AG04449 (cell line): ENCODE data around the gene FRMPD2.
A peak's percentile ranks its signal among the peaks of the same experiment; 100 is the strongest.

Experiments used
- CTCF ChIA-PET: fragments of 350-600 bp; formaldehyde crosslinking; extraction: SDS; loops from one replicate; lab custom pipeline; 2021; ENCODE audit warnings: antibody characterized with exemption; lab: Yijun Ruan, JAX
- POLR2A ChIA-PET: fragments of 400-600, 350-600 bp; formaldehyde crosslinking; extraction: SDS; loops from one replicate; lab custom pipeline; 2020; ENCODE audit warnings: antibody characterized with exemption, inconsistent platforms; lab: Yijun Ruan, JAX
- DNase-seq: peaks from one replicate; pipeline ENCODE4 v3.0.0-alpha.2; 2010; ENCODE audit warnings: low read depth, low spot score
- H3K4me3 ChIP-seq: 2 replicates; pipeline ENCODE4 v1.5.1; 2011; ENCODE audit warnings: low read depth, mild to moderate bottlenecking, control low read depth, low read length
- CTCF ChIP-seq: IDR thresholded peaks from one replicate; pipeline ENCODE4 v1.5.1; 2011; ENCODE audit warnings: mild to moderate bottlenecking, moderate library complexity, low read length, control low read depth, inconsistent platforms; ENCODE audit not compliant: insufficient read depth; ENCODE audit errors: missing control alignments

The FRMPD2 gene

GRCh38 chr10:48292616-48293015 lies 18.1 kb upstream of the FRMPD2 start:
- TF ChIP-seq CTCF: no peak
- no peak for DNase-seq
- ChIA-PET POLR2A (no interaction called here), CTCF (interaction anchor here (1.3 kb wide), 1 partner anchor 9 kb away, joined by 3 read pairs; no protein-coding TSS in a partner anchor)
- no peak overlapping the region for H3K4me3 ChIP-seq

GRCh38 chr10:48291190-48291589 lies 16.7 kb upstream of the FRMPD2 start:
- POLR2A ChIA-PET: no interaction called here
- CTCF ChIA-PET: interaction anchor here (0.8 to 1.0 kb wide), 3 partner anchors 11 to 20 kb away, joined by 3 to 4 read pairs (median 4); no protein-coding TSS in a partner anchor

DNA sequence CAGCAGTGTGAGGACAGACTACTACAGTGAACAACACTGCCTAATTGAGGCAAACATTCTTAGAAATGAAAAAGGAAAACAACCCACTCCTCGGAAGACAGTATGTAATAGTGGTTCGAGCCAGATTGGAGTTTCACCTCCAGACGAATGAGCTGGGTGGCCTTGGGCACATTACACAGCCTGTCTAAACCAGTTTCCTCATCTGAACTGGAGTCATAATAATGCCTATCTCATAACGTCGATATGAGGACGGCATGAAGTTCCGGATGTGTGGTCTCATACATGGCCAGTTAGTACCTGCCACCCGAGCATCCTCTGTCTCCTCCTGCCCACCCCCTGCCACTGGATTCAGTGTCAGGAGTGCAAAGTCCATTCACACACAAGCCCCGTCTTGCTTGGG lies 15.8 kb upstream of the FRMPD2 start:
- DNase-seq: no peak
- ChIA-PET CTCF (interaction anchor here (0.6 to 2.3 kb wide), 8 partner anchors 10 to 58 kb away, joined by 3 to 17 read pairs (median 4); no protein-coding TSS in a partner anchor), POLR2A (no interaction called here)
- no peak overlapping the region for H3K4me3 ChIP-seq
- no peak for TF ChIP-seq CTCF

More at GRCh38 chr10:48291190-48291589, 16.7 kb upstream of the FRMPD2 start:
- TF ChIP-seq CTCF: no peak
- no peak overlapping the region for H3K4me3 ChIP-seq
- DNase-seq: no peak

DNA sequence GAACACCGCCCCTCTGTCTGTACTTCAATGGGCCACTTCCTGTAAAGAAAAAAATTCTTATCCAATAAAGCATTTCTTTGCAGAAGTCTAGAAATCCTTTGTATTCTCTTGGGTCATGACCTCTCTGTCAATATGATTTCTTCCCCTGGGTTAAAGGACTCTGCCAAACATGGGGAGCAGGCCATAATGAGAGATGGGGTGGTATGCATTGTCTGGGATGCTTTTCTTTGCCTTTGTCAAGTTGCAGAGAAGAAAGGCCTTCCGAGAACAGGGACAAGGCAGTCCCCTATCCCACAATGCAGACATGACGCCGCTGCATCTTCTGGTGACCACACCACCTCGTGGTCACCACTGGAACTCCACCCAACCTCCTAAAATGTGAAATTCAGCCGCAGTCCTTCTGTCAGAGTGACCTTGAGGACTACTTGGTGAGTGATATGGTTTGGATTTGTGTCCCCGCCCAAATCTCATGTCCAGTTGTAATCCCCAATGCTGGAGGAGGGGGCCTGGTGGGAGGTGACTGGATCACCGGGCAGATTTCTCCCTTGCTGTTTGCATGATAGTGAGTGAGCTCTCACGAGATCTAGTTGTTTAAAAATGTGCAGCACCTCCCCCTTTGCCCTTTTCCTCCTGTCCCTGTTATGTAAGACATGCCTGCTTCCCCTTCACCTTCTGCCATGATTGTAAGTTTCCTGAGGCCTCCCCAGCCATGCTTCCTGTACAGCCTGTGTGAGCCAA lies 15.2 kb upstream of the FRMPD2 start:
- ChIA-PET POLR2A (no interaction called here), CTCF (interaction anchor here (0.6 to 2.3 kb wide), 8 partner anchors 11 to 58 kb away, joined by 3 to 17 read pairs (median 4); no protein-coding TSS in a partner anchor)
- H3K4me3 ChIP-seq: no peak overlapping the region
- peak; percentile 85 for TF ChIP-seq CTCF
- no peak for DNase-seq

GRCh38 chr10:48288661-48289060 lies 14.2 kb upstream of the FRMPD2 start:
- ChIA-PET POLR2A (no interaction called here), CTCF (interaction anchor here (0.8 to 2.3 kb wide), 7 partner anchors 12 to 75 kb away, joined by 3 to 17 read pairs (median 4); no protein-coding TSS in a partner anchor)
- H3K4me3 ChIP-seq: no peak overlapping the region
- no peak for DNase-seq
- TF ChIP-seq CTCF: no peak
